ENCODE results near the gene NKTR.

DNA sequence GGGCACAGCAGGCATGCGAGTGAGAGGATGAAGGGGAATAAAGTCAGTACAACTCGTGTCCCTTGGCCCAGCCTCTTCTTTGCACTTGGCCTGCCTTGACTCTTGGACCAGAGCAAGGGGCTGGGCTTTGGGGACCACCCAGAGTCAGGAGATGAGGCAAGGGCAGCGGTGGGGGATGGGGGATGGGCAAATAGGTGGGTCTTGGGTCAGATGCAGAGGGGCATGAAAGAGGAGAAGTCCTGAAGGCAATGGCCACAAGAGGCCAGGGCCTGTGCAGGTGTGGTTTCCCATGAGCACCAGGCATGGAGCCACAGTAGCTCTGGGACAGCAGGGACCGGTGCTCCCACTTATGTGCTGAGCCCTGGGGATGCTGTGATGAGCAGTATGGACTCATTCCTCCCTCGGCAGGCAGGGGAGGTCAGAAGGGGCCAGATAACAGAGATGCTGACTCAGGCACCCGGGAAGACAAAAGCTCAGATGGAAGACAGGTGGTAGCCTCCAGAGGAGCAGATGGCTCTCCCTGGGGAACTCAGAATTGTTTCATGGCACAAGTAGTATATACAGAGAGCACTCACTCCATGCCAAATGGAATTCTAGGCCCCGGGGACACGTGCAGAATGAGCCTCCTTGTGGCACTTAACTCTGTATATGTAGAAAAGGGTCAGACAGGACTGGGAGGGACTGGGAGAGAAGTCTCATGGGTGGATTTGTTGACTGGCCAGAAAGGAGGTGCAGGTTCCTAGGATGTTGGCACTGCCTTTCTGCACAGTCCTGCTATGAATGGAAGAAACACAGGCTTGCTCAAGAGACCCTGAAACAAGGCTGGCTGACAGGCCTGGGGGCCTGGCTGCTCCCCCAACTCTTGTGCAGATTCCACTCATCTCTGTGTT lies 67.3 kb downstream of the NKTR start:
- no peak for TF ChIP-seq CTCF (optimal IDR thresholded peaks at IDR 0.05 in 1 of 3, IDR thresholded peaks at IDR 0.05 in 1 of 3, conservative IDR thresholded peaks at IDR 0.05 in 1 of 3; ENCODE audit: extremely low read depth in 1 of 3, insufficient read depth in 2 of 3, low read length in 3 of 3)
- TF ChIP-seq EZH2 (IDR thresholded peaks at IDR 0.05; ENCODE audit: low read length): no peak

All from keratinocyte (primary cell).